Measurements from ENCODE around the gene AIRE. TPM values are rescaled to one million over a fixed set of nuclear protein-coding genes. Genes with fewer than 3 reads are reported as not detected.
"Not testable (repeated sequence)": the region's sequence is repeated elsewhere in the genome, so short reads cannot be mapped to it uniquely, and the experiment has no call there.

The AIRE gene
- total RNA-seq, 1 donor from 2014 or later = 0.17 TPM

GRCh38 chr21:44335266-44336059, 49.8 kb downstream of the AIRE start:
- no peak for DNase-seq (ENCODE audit: low spot score)

GRCh38 chr21:44337449-44337848, 51.8 kb downstream of the AIRE start:
- no peak for DNase-seq (ENCODE audit: low spot score)

- DNase-seq (ENCODE audit: low spot score) = peak; percentile 67
These were observed 52.5 kb downstream of the AIRE start for GRCh38 chr21:44337941-44338895.

GRCh38 chr21:44338971-44339910, 53.6 kb downstream of the AIRE start, which contains the start of gene CFAP410:
TSS of gene CFAP410 (minus strand) at chr21:44339390. CDS start at chr21:44339194, 196 bp downstream.
- DNase-seq (ENCODE audit: low spot score) = peak; percentile 96

- DNase-seq (ENCODE audit: low spot score) = not testable (repeated sequence)
These were observed 56.2 kb downstream of the AIRE start for GRCh38 chr21:44341726-44342458.

- not testable (repeated sequence) for DNase-seq (ENCODE audit: low spot score)
These were observed 57.3 kb downstream of the AIRE start for GRCh38 chr21:44342981-44343380.

- DNase-seq (ENCODE audit: low spot score) = no peak
These were observed 59.0 kb downstream of the AIRE start for GRCh38 chr21:44344541-44345183.

- DNase-seq (ENCODE audit: low spot score) = no peak
These were observed 59.8 kb downstream of the AIRE start for GRCh38 chr21:44345495-44345894.

- DNase-seq (ENCODE audit: low spot score) = no peak
These were observed 62.3 kb downstream of the AIRE start for GRCh38 chr21:44347911-44348451.

Other genes starting within 250 kb of the AIRE start
- gene PWP2, start 178.5 kb upstream of the AIRE start, total RNA-seq = 6.2 TPM
- gene GATD3, start 152.2 kb upstream of the AIRE start, total RNA-seq = 10.1 TPM
- gene ICOSLG, start 44.9 kb upstream of the AIRE start, total RNA-seq = 8.6 TPM
- not detected for gene DNMT3L, start 24.0 kb upstream of the AIRE start, total RNA-seq
- 319 TPM for gene PFKL, start 14.2 kb downstream of the AIRE start, total RNA-seq
- gene CFAP410, start 53.5 kb downstream of the AIRE start, total RNA-seq = 24.7 TPM
- 13.8 TPM for gene TRPM2, start 67.7 kb downstream of the AIRE start, total RNA-seq
- 15.6 TPM for gene LRRC3, start 169.6 kb downstream of the AIRE start, total RNA-seq

All from mucosa of gallbladder (tissue), 1 donor.